GM10266 (cell line): ENCODE measurements around the gene KNOP1.
"Not testable (repeated sequence)": the region's sequence is repeated elsewhere in the genome, so short reads cannot be mapped to it uniquely, and the experiment has no call there.

Experiments
- DNase-seq: peaks from one replicate; pipeline ENCODE4 v3.0.0; 2012; ENCODE audit errors: extremely low spot score
- CTCF ChIP-seq: IDR thresholded peaks from 2 replicates; pipeline ENCODE4 v1.5.1; 2012; ENCODE audit warnings: mild to moderate bottlenecking, low read depth; ENCODE audit not compliant: control insufficient read depth, insufficient read depth; ENCODE audit errors: missing control alignments

Gene KNOP1

DNA sequence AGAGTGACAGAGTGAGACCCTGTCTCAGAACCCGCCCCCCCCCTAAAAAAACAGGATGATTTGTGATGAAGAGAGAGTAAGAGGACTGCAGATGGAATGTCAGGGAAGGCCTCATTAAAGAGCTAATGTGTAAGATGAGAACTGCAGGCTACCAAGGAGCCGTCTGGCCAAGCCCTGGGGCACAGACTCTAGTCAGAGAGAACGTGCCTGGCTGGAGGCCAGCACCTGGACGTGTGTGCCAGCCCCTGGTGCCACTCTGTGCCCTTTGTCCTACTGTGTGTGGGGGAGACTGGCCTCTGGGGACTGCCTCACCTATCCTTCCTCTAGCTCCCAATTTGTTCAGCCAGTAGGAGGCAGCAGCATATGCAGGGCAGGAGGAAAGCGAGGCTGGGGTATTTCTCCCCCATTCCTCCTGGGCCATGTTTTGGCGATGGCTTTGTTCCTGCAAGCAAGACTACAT, 37.1 kb downstream of the KNOP1 start:
- DNase-seq, result no peak
- no peak for TF ChIP-seq CTCF

DNA sequence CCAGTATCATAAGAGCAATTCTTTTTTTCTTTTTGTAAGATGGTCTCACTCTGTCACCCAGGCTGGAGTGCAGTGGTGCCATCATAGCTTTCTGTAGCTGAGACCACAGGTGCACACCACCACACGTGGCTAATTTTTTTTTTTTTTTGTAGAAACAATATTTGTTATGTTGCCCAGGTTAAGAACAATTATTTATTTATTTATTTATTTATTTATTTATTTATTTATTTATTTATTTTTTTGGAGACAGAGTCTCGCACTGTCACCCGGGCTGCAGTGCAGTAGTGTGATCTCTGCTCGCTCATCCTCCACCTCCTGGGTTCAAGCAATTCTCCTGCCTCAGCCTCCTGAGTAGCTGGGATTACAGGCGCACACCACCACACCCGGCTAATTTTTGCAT, 38.7 kb downstream of the KNOP1 start:
- DNase-seq, result not testable (repeated sequence)

GRCh38 chr16:19678804-19679203, 39.2 kb downstream of the KNOP1 start:
- TF ChIP-seq CTCF, result no peak
- no peak for DNase-seq

DNA sequence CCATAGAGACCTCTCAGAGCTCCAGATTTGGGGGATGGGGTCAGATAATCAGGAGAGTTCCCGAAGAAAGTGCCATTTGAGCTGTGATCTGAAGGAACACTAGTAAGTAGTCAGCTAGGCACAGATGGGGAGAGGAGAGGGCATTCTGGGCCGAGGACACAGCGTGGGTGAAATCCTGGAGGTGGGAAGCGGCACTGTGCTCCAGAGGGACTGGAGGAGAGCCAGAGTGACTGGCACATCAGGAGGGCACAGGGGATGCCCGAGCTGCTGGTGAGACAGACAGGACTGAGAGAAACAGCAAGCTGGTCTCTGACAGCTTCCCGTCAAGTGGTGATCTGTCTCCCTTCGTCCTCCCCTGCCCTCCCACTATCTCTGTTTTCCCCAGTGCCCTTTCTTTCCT, 40.6 kb downstream of the KNOP1 start:
- no peak for DNase-seq
- no peak for TF ChIP-seq CTCF

DNA sequence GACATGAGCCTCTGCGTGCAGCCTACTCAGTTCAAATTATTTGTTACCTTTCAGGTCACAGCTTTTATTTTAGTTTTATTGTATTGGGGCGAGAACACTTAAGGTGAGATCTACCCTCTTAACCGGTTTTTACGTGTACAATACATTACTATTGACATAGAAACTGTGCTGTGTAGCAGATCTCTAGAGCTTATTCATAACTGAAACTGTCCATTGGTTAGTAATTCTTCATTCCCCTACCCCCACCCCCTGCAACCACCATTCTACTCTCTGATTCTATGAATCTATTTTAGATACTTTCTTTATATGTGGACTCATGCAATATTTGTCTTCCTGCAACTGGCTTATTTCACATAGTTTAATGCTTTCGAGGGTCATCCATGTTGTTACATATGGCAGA, 43.5 kb downstream of the KNOP1 start:
- no peak for DNase-seq
- TF ChIP-seq CTCF, result no peak

DNA sequence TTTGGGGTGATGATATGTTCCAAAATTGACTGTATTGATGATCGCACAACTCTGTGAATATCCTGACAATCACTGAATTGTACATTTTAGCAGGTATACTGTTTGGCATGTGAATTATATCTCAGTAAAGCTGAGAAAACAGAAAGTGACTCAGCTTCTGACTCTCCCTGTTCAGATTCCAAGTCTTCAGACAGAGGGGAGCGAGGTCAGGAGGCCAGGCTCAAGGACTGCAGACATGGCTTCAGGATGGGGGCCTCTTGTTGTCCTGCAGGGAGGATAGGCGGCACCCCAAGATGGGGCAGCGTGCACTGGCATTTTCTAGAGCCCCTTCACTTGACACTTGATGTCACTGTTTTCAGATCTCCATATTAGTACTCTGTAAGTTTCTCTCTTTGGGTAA, 45.6 kb downstream of the KNOP1 start:
- DNase-seq, result no peak
- TF ChIP-seq CTCF, result no peak

GRCh38 chr16:19666477-19666876, 51.5 kb downstream of the KNOP1 start:
- no peak for TF ChIP-seq CTCF
- no peak for DNase-seq

- not testable (repeated sequence) for DNase-seq
Measured at GRCh38 chr16:19665313-19665712, 52.7 kb downstream of the KNOP1 start.

DNA sequence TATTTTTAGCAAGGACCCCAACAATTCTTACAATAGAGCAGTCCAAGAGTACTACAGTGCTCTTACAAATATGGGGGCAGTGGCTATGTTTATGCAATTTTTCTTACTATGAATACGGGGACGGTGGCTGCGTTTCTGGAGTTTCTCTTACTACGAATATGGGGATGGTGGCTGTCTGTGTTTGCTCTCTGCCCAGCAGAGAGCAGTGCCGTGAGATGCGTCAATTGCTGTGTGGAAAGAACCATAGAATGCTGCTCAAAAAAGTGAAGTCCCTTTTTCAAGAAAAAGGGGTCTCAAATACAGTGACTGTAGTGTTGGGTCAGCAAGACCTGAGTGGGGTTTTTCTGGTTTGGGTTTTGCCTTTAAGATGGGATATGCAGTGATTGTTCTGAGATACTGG, 53.9 kb downstream of the KNOP1 start:
- no peak for TF ChIP-seq CTCF
- DNase-seq, result no peak
